Endometrial microvascular endothelial cells (primary cell): ENCODE data around the gene ROCK2. TPM values are rescaled to one million over a fixed set of nuclear protein-coding genes. Genes with fewer than 3 reads are reported as not detected.

Experiments
- in situ Hi-C: cut with HindIII; loops from 2 replicates; pipeline ENCODE4 v1.10.0; 2017; ENCODE audit warnings: low sequenced_read_pairs, low pct_unique_long_range_greater_than_20kb; ENCODE audit errors: inconsistent ontology term
- total RNA-seq: library from RNA; depleted of rRNA; stranded (reverse); fragments of >200 nt; gene quantifications from one replicate; pipeline ENCODE4 v1.2.3, GENCODE V29; 2015; ENCODE audit errors: inconsistent ontology term

Gene ROCK2
- total RNA-seq, 1 donor from 2014 or later: 39.5 TPM

- in situ Hi-C loops: no loop called here
Measured at GRCh38 chr2:11320698-11321492, 23.5 kb downstream of the ROCK2 start.

GRCh38 chr2:11319939-11320338 lies 24.5 kb downstream of the ROCK2 start:
- in situ Hi-C loops: no loop called here

- in situ Hi-C loops: no loop called here
Measured at GRCh38 chr2:11315074-11315705, 29.2 kb downstream of the ROCK2 start.

- in situ Hi-C loops: no loop called here
Measured at GRCh38 chr2:11314487-11314886, 29.9 kb downstream of the ROCK2 start.

- in situ Hi-C loops: no loop called here
Measured at GRCh38 chr2:11312770-11313471, 31.5 kb downstream of the ROCK2 start.

GRCh38 chr2:11311543-11311942 lies 32.9 kb downstream of the ROCK2 start:
- in situ Hi-C loops: no loop called here

GRCh38 chr2:11310212-11310611 lies 34.2 kb downstream of the ROCK2 start:
- in situ Hi-C loops: no loop called here

- in situ Hi-C loops: no loop called here
Measured at GRCh38 chr2:11309706-11310105, 34.7 kb downstream of the ROCK2 start.

- in situ Hi-C loops: no loop called here
Measured at GRCh38 chr2:11307764-11308415, 36.5 kb downstream of the ROCK2 start.

- in situ Hi-C loops: no loop called here
Measured at GRCh38 chr2:11305958-11306357, 38.5 kb downstream of the ROCK2 start.

- in situ Hi-C loops: no loop called here
Measured at GRCh38 chr2:11305338-11305737, 39.1 kb downstream of the ROCK2 start.

- in situ Hi-C loops: no loop called here
Measured at GRCh38 chr2:11304476-11304875, 40.0 kb downstream of the ROCK2 start.

- in situ Hi-C loops: no loop called here
Measured at GRCh38 chr2:11303290-11304013, 41.0 kb downstream of the ROCK2 start.

- in situ Hi-C loops: no loop called here
Measured at GRCh38 chr2:11299439-11299838, 45.0 kb downstream of the ROCK2 start.

- in situ Hi-C loops: no loop called here
Measured at GRCh38 chr2:11298592-11298991, 45.8 kb downstream of the ROCK2 start.

GRCh38 chr2:11296401-11296800 lies 48.0 kb downstream of the ROCK2 start:
- in situ Hi-C loops: no loop called here

- in situ Hi-C loops: no loop called here
Measured at GRCh38 chr2:11292464-11293255, 51.8 kb downstream of the ROCK2 start.

- in situ Hi-C loops: no loop called here
Measured at GRCh38 chr2:11290713-11291112, 53.7 kb downstream of the ROCK2 start.
